Caco-2 (cell line): ENCODE data around the gene NMRK2. TPM values are rescaled to one million over a fixed set of nuclear protein-coding genes. Genes with fewer than 3 reads are reported as not detected.

Experiments used
- BruUV-seq: library from RNA; stranded (reverse); fragments of 400-500 nt; replicated peaks from 2 replicates; lab custom pipeline; 2021; lab: Mats Ljungman, UMichigan
- CTCF ChIA-PET: fragments of 300-600 bp; sonication (Branson Sonifier 250); formaldehyde crosslinking; loops from one replicate; lab custom pipeline; 2022; ENCODE audit warnings: antibody characterized with exemption; lab: Charles Lee
- POLR2A ChIA-PET: fragments of 300-600 bp; sonication (Branson Sonifier 250); formaldehyde crosslinking; loops from one replicate; lab custom pipeline; 2022; ENCODE audit warnings: antibody characterized with exemption; lab: Charles Lee
- DNase-seq, 2 experiments: peaks; one replicate each; pipeline versions ENCODE4 v3.0.0 to v3.0.0-alpha.2; 2020 to 2022
- H3K27me3 ChIP-seq: replicated peaks from 2 replicates; pipeline ENCODE4 v1.6.0; 2011; ENCODE audit warnings: low read length; ENCODE audit not compliant: control insufficient read depth, insufficient read depth
- H3K36me3 ChIP-seq: 2 replicates; pipeline ENCODE4 v1.5.1; 2011; ENCODE audit warnings: low read length; ENCODE audit not compliant: control insufficient read depth, insufficient read depth
- H3K4me1 ChIP-seq: fragments of 250-450 bp; sonication (Bioruptor Pico); 2 replicates; pipeline ENCODE4 v1.5.1; 2020; ENCODE audit warnings: mild to moderate bottlenecking
- H3K4me3 ChIP-seq: 2 replicates; pipeline ENCODE4 v1.5.1; 2011; ENCODE audit warnings: low read depth, mild to moderate bottlenecking, control low read depth, low read length
- H3K9me3 ChIP-seq: fragments of 250-450 bp; sonication (Bioruptor Pico); 2 replicates; pipeline ENCODE4 v1.5.1; 2020; ENCODE audit warnings: mild to moderate bottlenecking, moderate library complexity
- H3K27ac Mint-ChIP-seq: one replicate; pipeline ENCODE4 v1.8.0; 2022; ENCODE audit warnings: mixed read lengths; ENCODE audit not compliant: unreplicated experiment
- H3K27me3 Mint-ChIP-seq: one replicate; pipeline ENCODE4 v1.8.0; 2022; ENCODE audit warnings: mixed read lengths; ENCODE audit not compliant: insufficient read depth, unreplicated experiment
- H3K36me3 Mint-ChIP-seq: one replicate; pipeline ENCODE4 v1.8.0; 2022; ENCODE audit warnings: mild to moderate bottlenecking, mixed read lengths; ENCODE audit not compliant: insufficient read depth, unreplicated experiment
- H3K4me1 Mint-ChIP-seq: one replicate; pipeline ENCODE4 v1.8.0; 2022; ENCODE audit warnings: low read depth, mixed read lengths; ENCODE audit not compliant: unreplicated experiment
- H3K4me3 Mint-ChIP-seq: one replicate; pipeline ENCODE4 v1.8.0; 2022; ENCODE audit warnings: mild to moderate bottlenecking, moderate library complexity, mixed read lengths; ENCODE audit not compliant: unreplicated experiment
- H3K9me3 Mint-ChIP-seq: one replicate; pipeline ENCODE4 v1.8.0; 2022; ENCODE audit warnings: mixed read lengths; ENCODE audit not compliant: unreplicated experiment
- CTCF ChIP-seq, 2 experiments: fragments of 200-600 bp in 1 of 2; IDR thresholded peaks; 1 replicate in 1 of 2; 2 replicates in 1 of 2; pipeline versions ENCODE4 v1.5.1 to v1.8.0; 2011 to 2022; ENCODE audit warnings: antibody characterized with exemption in 1 of 2, control low read depth in 1 of 2, inconsistent platforms in 1 of 2, low read depth in 1 of 2, low read length in 1 of 2, mild to moderate bottlenecking in 1 of 2, moderate library complexity in 1 of 2; ENCODE audit not compliant: insufficient read depth in 1 of 2, severe bottlenecking in 1 of 2, unreplicated experiment in 1 of 2
- intact Hi-C: fragments of 100-400 bp; cut with micrococcal nuclease; formaldehyde crosslinking; loops from one replicate; pipeline ENCODE4 v1.10.0; 2022; ENCODE audit not compliant: unreplicated experiment
- total RNA-seq: library from RNA; stranded (reverse); gene quantifications from 2 replicates; pipeline ENCODE4 v1.2.3, GENCODE V29; 2022

Gene NMRK2
- total RNA-seq, 1 experiment from 2014 or later = not detected

GRCh38 chr19:3979289-3979673, 46.4 kb downstream of the NMRK2 start:
- no peak for DNase-seq
- Histone ChIP-seq H3K36me3 (peaks cover 49% of the 10 kb centered on the region), H3K9me3 (no peaks in the 10 kb centered on the region), H3K27me3 (no peaks in the 10 kb centered on the region), H3K4me1 (peaks cover 12% of the 10 kb centered on the region), H3K4me3 (no peak overlapping the region)
- ChIA-PET CTCF (interaction anchor here (1.0 kb wide), 1 partner anchor 9 kb away, joined by 7 read pairs; no protein-coding TSS in a partner anchor), POLR2A (interaction anchor here (1.0 to 1.5 kb wide), 2 partner anchors 10 to 11 kb away, joined by 3 to 4 read pairs; no protein-coding TSS in a partner anchor)
- no peak overlapping the region for H3K4me3 Mint-ChIP-seq
- no peak overlapping the region for H3K27ac Mint-ChIP-seq
- H3K27me3 Mint-ChIP-seq = no peaks in the 10 kb centered on the region
- TF ChIP-seq CTCF (IDR thresholded peaks at IDR 0.05; ENCODE audit: insufficient read depth in 1 of 2, low read depth in 1 of 2, low read length in 1 of 2, severe bottlenecking in 1 of 2, unreplicated experiment in 1 of 2) = no peak
- no TSS peak for BruUV-seq
- intact Hi-C loops = no loop called here
- H3K9me3 Mint-ChIP-seq = no peaks in the 10 kb centered on the region
- H3K36me3 Mint-ChIP-seq = peaks cover 95% of the 10 kb centered on the region
- peaks cover 6% of the 10 kb centered on the region for H3K4me1 Mint-ChIP-seq

- Histone ChIP-seq H3K36me3 (peaks cover 49% of the 10 kb centered on the region), H3K27me3 (no peaks in the 10 kb centered on the region), H3K4me1 (peaks cover 12% of the 10 kb centered on the region), H3K9me3 (no peaks in the 10 kb centered on the region), H3K4me3 (no peak overlapping the region)
- DNase-seq = no peak
- Mint-ChIP-seq H3K4me3 (no peak overlapping the region), H3K9me3 (no peaks in the 10 kb centered on the region), H3K36me3 (peaks cover 100% of the 10 kb centered on the region), H3K27ac (no peak overlapping the region), H3K27me3 (no peaks in the 10 kb centered on the region), H3K4me1 (peaks cover 6% of the 10 kb centered on the region)
- CTCF ChIA-PET = interaction anchor here (1.0 kb wide), 1 partner anchor 8 kb away, joined by 7 read pairs; no protein-coding TSS in a partner anchor
- POLR2A ChIA-PET = interaction anchor here (1.0 to 1.5 kb wide), 2 partner anchors 10 to 11 kb away, joined by 3 to 4 read pairs; no protein-coding TSS in a partner anchor
- no peak for TF ChIP-seq CTCF (IDR thresholded peaks at IDR 0.05; ENCODE audit: insufficient read depth in 1 of 2, low read depth in 1 of 2, low read length in 1 of 2, severe bottlenecking in 1 of 2, unreplicated experiment in 1 of 2)
- intact Hi-C loops = loop anchor here (10.0 kb wide), 1 partner anchor 85 kb away; the partner anchor contains the start of gene ZBTB7A
- BruUV-seq = no TSS peak
Observed at GRCh38 chr19:3979674-3980352, 46.9 kb downstream of the NMRK2 start.

- intact Hi-C loops = loop anchor here (10.0 kb wide), 1 partner anchor 84 kb away; the partner anchor contains the start of gene ZBTB7A
- Mint-ChIP-seq H3K27ac (peak overlapping the region; percentile 20), H3K27me3 (no peaks in the 10 kb centered on the region), H3K4me1 (peaks cover 6% of the 10 kb centered on the region), H3K4me3 (no peak overlapping the region), H3K9me3 (no peaks in the 10 kb centered on the region), H3K36me3 (peaks cover 100% of the 10 kb centered on the region)
- Histone ChIP-seq H3K4me3 (no peak overlapping the region), H3K4me1 (peaks cover 12% of the 10 kb centered on the region), H3K36me3 (peaks cover 49% of the 10 kb centered on the region), H3K27me3 (no peaks in the 10 kb centered on the region), H3K9me3 (no peaks in the 10 kb centered on the region)
- BruUV-seq = no TSS peak
- ChIA-PET POLR2A (interaction anchor here (1.5 kb wide), 1 partner anchor 12 kb away, joined by 3 read pairs; no protein-coding TSS in a partner anchor), CTCF (no interaction called here)
- no peak for TF ChIP-seq CTCF (IDR thresholded peaks at IDR 0.05; ENCODE audit: insufficient read depth in 1 of 2, low read depth in 1 of 2, low read length in 1 of 2, severe bottlenecking in 1 of 2, unreplicated experiment in 1 of 2)
- no peak for DNase-seq
Observed at GRCh38 chr19:3980353-3981251, 47.7 kb downstream of the NMRK2 start.
